AG09319 (cell line): ENCODE data around the gene GTPBP3.
A peak's percentile ranks its signal among the peaks of the same experiment; 100 is the strongest.

Experiments
- DNase-seq: peaks from one replicate; pipeline ENCODE4 v3.0.0-alpha.2; 2010; ENCODE audit warnings: low read depth; ENCODE audit errors: extremely low read depth
- CTCF ChIP-seq: IDR thresholded peaks from 2 replicates; pipeline ENCODE4 v1.5.1; 2011; ENCODE audit warnings: low read depth, mild to moderate bottlenecking, inconsistent platforms, low read length, moderate library complexity

The GTPBP3 gene

GRCh38 chr19:17385878-17386611 lies 48.7 kb downstream of the GTPBP3 start:
- no peak for DNase-seq
- peak; percentile 96 for TF ChIP-seq CTCF

- no peak for TF ChIP-seq CTCF
- no peak for DNase-seq
These were observed 51.9 kb downstream of the GTPBP3 start for GRCh38 chr19:17389288-17389687.

- TF ChIP-seq CTCF = no peak; the same call in 1 of the 2 replicates
- no peak for DNase-seq
These were observed 52.8 kb downstream of the GTPBP3 start for GRCh38 chr19:17389957-17390664.

GRCh38 chr19:17390665-17391370 lies 53.5 kb downstream of the GTPBP3 start:
- DNase-seq = peak; percentile 59
- TF ChIP-seq CTCF = peak; percentile 50

- no peak for TF ChIP-seq CTCF
- no peak for DNase-seq
These were observed 54.2 kb downstream of the GTPBP3 start for GRCh38 chr19:17391371-17392151.
